SK-N-SH (cell line): ENCODE measurements around the gene KLHDC10. TPM values are rescaled to one million over a fixed set of nuclear protein-coding genes. Genes with fewer than 3 reads are reported as not detected.

Source experiments
- CTCF ChIA-PET: fragments of 300-600, 350-600 bp; formaldehyde crosslinking; extraction: SDS; loops from one replicate; lab custom pipeline; 2021; lab: Yijun Ruan, JAX
- POLR2A ChIA-PET: fragments of 350-600 bp; sonication (Branson Sonifier 250); formaldehyde crosslinking; extraction: SDS; loops from one replicate; lab custom pipeline; 2020; ENCODE audit warnings: antibody characterized with exemption, inconsistent platforms; lab: Yijun Ruan, JAX
- DNase-seq: peaks from one replicate; pipeline ENCODE4 v3.0.0; 2012
- H2AFZ ChIP-seq: fragments of 200-600 bp; sonication (generic); 2 replicates; pipeline ENCODE4 v1.8.1; 2016; ENCODE audit warnings: antibody characterized with exemption, mild to moderate bottlenecking, low read depth
- H3F3A ChIP-seq: fragments of 200-600 bp; sonication (generic); replicated peaks from 2 replicates; pipeline ENCODE3; 2016; ENCODE audit warnings: antibody characterized with exemption, mild to moderate bottlenecking; ENCODE audit not compliant: insufficient read depth
- H3K27ac ChIP-seq, 2 experiments: fragments of 200-500 bp in 1 of 2; fragments of 200-600 bp in 1 of 2; sonication (Bioruptor generic) in 1 of 2; sonication (generic), shearing (Covaris generic) in 1 of 2; 2 replicates each; pipeline versions ENCODE4 v1.5.1 to v1.6.1; 2014 to 2016; ENCODE audit warnings: low read depth in 2 of 2, inconsistent platforms in 1 of 2, low read length in 1 of 2, mild to moderate bottlenecking in 1 of 2, mixed read lengths in 1 of 2
- H3K27me3 ChIP-seq: fragments of 200-600 bp; sonication (generic), shearing (Covaris generic); 2 replicates; pipeline ENCODE4 v1.6.1; 2016; ENCODE audit warnings: mixed run types; ENCODE audit not compliant: insufficient read depth
- H3K36me3 ChIP-seq, 2 experiments: fragments of 200-500 bp in 1 of 2; fragments of 200-600 bp in 1 of 2; sonication (Bioruptor generic) in 1 of 2; sonication (generic) in 1 of 2; replicated peaks in 1 of 2; 2 replicates each; pipeline versions ENCODE3 to v1.5.1; 2014 to 2016; ENCODE audit warnings: low read length in 1 of 2, mild to moderate bottlenecking in 1 of 2; ENCODE audit not compliant: insufficient read depth in 2 of 2, control insufficient read depth in 1 of 2
- H3K4me1 ChIP-seq, 2 experiments: fragments of 200-500 bp in 1 of 2; fragments of 200-600 bp in 1 of 2; sonication (Bioruptor generic) in 1 of 2; sonication (generic), shearing (Covaris generic) in 1 of 2; 2 replicates each; pipeline versions ENCODE4 v1.5.1 to v1.6.1; 2014 to 2016; ENCODE audit warnings: low read depth in 1 of 2, low read length in 1 of 2, mixed run types in 1 of 2; ENCODE audit not compliant: insufficient read depth in 2 of 2, control insufficient read depth in 1 of 2
- H3K4me2 ChIP-seq: fragments of 200-600 bp; sonication (generic), shearing (Covaris generic); 2 replicates; pipeline ENCODE4 v1.6.1; 2017; ENCODE audit warnings: mixed run types
- H3K4me3 ChIP-seq, 2 experiments: fragments of 200-500 bp in 1 of 2; fragments of 200-600 bp in 1 of 2; sonication (Bioruptor generic) in 1 of 2; sonication (generic), shearing (Covaris generic) in 1 of 2; 2 replicates each; pipeline versions ENCODE4 v1.5.1 to v1.8.1; 2014 to 2016; ENCODE audit warnings: low read depth in 2 of 2, inconsistent platforms in 1 of 2, low read length in 1 of 2, mild to moderate bottlenecking in 1 of 2, mixed read lengths in 1 of 2, moderate library complexity in 1 of 2
- H3K79me2 ChIP-seq: fragments of 200-600 bp; sonication (generic); 2 replicates; pipeline ENCODE4 v1.8.1; 2017; ENCODE audit warnings: mild to moderate bottlenecking; ENCODE audit not compliant: insufficient read depth
- H3K9ac ChIP-seq: fragments of 200-600 bp; sonication (generic); 2 replicates; pipeline ENCODE4 v1.6.1; 2017; ENCODE audit warnings: mixed run types
- H3K9me2 ChIP-seq: fragments of 200-600 bp; sonication (generic); 2 replicates; pipeline ENCODE4 v1.6.1; 2017; ENCODE audit warnings: mixed run types
- H3K9me3 ChIP-seq: fragments of 200-600 bp; sonication (generic); 2 replicates; pipeline ENCODE4 v1.6.1; 2017; ENCODE audit warnings: mixed run types, mild to moderate bottlenecking, moderate library complexity
- H4K20me1 ChIP-seq: fragments of 200-600 bp; sonication (generic); 2 replicates; pipeline ENCODE4 v1.6.1; 2017; ENCODE audit warnings: mild to moderate bottlenecking, mixed run types; ENCODE audit not compliant: insufficient read depth
- EZH2phosphoT487 ChIP-seq: fragments of 200-600 bp; sonication (generic); IDR thresholded peaks from 2 replicates; pipeline ENCODE4 v1.6.1; 2017; ENCODE audit warnings: low read depth, mixed run types, mild to moderate bottlenecking, antibody characterized with exemption, moderate library complexity, borderline replicate concordance
- FOSL2 ChIP-seq: IDR thresholded peaks from 2 replicates; pipeline ENCODE4 v1.4.0; 2012; ENCODE audit warnings: low read depth, mild to moderate bottlenecking, moderate library complexity, borderline replicate concordance
- FOXM1 ChIP-seq: IDR thresholded peaks from 2 replicates; pipeline ENCODE4 v1.4.0; 2012; ENCODE audit warnings: low read depth, mild to moderate bottlenecking
- GABPA ChIP-seq: IDR thresholded peaks from 2 replicates; pipeline ENCODE4 v1.4.0; 2012; ENCODE audit warnings: low read depth, mild to moderate bottlenecking
- MEF2A ChIP-seq: IDR thresholded peaks from 2 replicates; pipeline ENCODE4 v1.4.0; 2012; ENCODE audit warnings: low read depth, borderline replicate concordance
- NFIC ChIP-seq: IDR thresholded peaks from 2 replicates; pipeline ENCODE4 v1.4.0; 2012; ENCODE audit warnings: borderline replicate concordance
- NRF1 ChIP-seq: IDR thresholded peaks from 2 replicates; pipeline ENCODE4 v1.6.1; 2012; ENCODE audit warnings: low read depth, mild to moderate bottlenecking, low read length
- POLR2AphosphoS5 ChIP-seq: IDR thresholded peaks from 2 replicates; pipeline ENCODE4 v1.6.1; 2012; ENCODE audit warnings: low read depth, low read length
- RAD21 ChIP-seq: IDR thresholded peaks from 2 replicates; pipeline ENCODE4 v1.6.1; 2012; ENCODE audit warnings: mild to moderate bottlenecking, low read length
- RCOR1 ChIP-seq: fragments of 150-350 bp; IDR thresholded peaks from 2 replicates; pipeline ENCODE4 v1.6.1; 2017; ENCODE audit warnings: antibody characterized with exemption, low read length
- REST ChIP-seq: IDR thresholded peaks from 2 replicates; pipeline ENCODE4 v1.6.1; 2012; ENCODE audit warnings: mild to moderate bottlenecking, low read depth, low read length, moderate library complexity
- RFX5 ChIP-seq: IDR thresholded peaks from 2 replicates; pipeline ENCODE4 v1.6.1; 2012; ENCODE audit warnings: mild to moderate bottlenecking, improper control_type of control experiment, low read length
- RXRA ChIP-seq: IDR thresholded peaks from 2 replicates; pipeline ENCODE4 v1.4.0; 2012; ENCODE audit warnings: low read depth, mild to moderate bottlenecking, borderline replicate concordance
- SMC3 ChIP-seq: IDR thresholded peaks from 2 replicates; pipeline ENCODE4 v1.6.1; 2012; ENCODE audit warnings: low read depth, low read length, improper control_type of control experiment
- TAF1 ChIP-seq: IDR thresholded peaks from 2 replicates; pipeline ENCODE4 v1.6.1; 2012; ENCODE audit warnings: low read depth, mild to moderate bottlenecking, low read length, moderate library complexity, borderline replicate concordance
- WGBS: methylation state at CpG from one replicate; pipeline ENCODE4 v1.1.6; 2017; ENCODE audit warnings: low lambda C conversion rate; 5-methylcytosine and 5-hydroxymethylcytosine counted together
- polyA plus RNA-seq, 3 experiments: library from polyadenylated mRNA; depleted of rRNA; stranded (reverse); fragments of >200 nt; gene quantifications; 2 replicates each; pipeline ENCODE4 v1.2.3, GENCODE V29; 2012
- TF ChIP-seq, protein P1 (sequence below): IDR thresholded peaks from 2 replicates; pipeline ENCODE4 v1.4.0; 2012; ENCODE audit warnings: low read depth, borderline replicate concordance
- TF ChIP-seq, protein P2 (sequence below): fragments of 150-350 bp; IDR thresholded peaks from 2 replicates; pipeline ENCODE4 v1.6.1; 2017; ENCODE audit warnings: antibody characterized with exemption, low read length, low read depth, borderline replicate concordance

KLHDC10 gene
- polyA plus RNA-seq, 1 of the 3 experiments (the other 2 are of a cell fraction) = 15.9 TPM

DNA sequence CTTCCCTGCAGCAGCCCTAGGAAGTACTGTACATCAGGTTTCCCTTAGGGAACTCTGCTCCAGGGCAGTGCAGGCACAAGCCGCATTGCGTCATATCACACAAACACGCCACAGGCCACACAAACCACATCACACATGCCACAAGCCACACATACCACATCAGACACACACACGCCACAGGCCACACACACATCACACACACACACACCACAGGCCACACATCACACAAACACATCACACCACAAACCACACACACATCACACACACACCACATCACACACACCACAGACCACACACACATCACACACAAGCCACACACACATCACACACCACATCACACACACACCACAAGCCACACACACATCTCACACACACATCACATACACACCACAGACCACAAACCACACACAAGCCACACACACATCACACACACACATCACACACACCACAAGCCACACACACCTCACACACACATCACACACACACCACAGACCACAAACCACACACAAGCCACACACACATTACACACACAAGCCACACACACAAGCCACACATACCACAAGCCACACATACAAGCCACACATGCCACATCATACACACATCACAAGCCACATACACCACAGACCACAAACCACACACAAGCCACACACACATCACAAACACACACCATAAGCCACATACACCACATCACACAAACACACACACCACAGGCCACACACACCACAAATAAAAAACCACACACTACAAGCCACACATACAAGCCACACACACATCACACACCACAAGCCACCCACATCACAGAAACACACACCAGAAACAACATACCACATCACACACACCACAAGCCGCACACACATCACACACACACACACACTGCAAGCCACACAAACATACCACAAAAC, 81.5 kb downstream of the KLHDC10 start:
- WGBS = 87% methylated on average over 5 of the region's 5 CpGs
- ChIA-PET POLR2A (no interaction called here), CTCF (no interaction called here)
- no peaks in the 10 kb centered on the region for H3K9me2 ChIP-seq
- H3K4me1 ChIP-seq = peaks cover 0 to 16% of the 10 kb centered on the region in 2 experiments; a peak in 1 of 4 replicates
- no peak overlapping the region for H3K4me2 ChIP-seq
- no peaks in the 10 kb centered on the region for H4K20me1 ChIP-seq
- no peaks in the 10 kb centered on the region for H3K9me3 ChIP-seq
- H3K9ac ChIP-seq = no peak overlapping the region
- no peak overlapping the region for H3K27ac ChIP-seq
- no peaks in the 10 kb centered on the region for H3K27me3 ChIP-seq
- no peaks in the 10 kb centered on the region for H3K36me3 ChIP-seq
- no peak overlapping the region for H3K4me3 ChIP-seq
- TF ChIP-seq EZH2phosphoT487 (no peak), MEF2A (no peak), NRF1 (no peak)
- DNase-seq = no peak
- no peaks in the 10 kb centered on the region for H3K79me2 ChIP-seq
- H3F3A ChIP-seq = peaks cover 4% of the 10 kb centered on the region
- no peak overlapping the region for H2AFZ ChIP-seq

GRCh38 chr7:130152493-130153210, 82.3 kb downstream of the KLHDC10 start:
- Histone ChIP-seq H3F3A (peaks cover 4% of the 10 kb centered on the region), H3K4me3 (no peak overlapping the region), H2AFZ (no peak overlapping the region), H3K27ac (no peak overlapping the region), H3K27me3 (no peaks in the 10 kb centered on the region), H4K20me1 (no peaks in the 10 kb centered on the region), H3K36me3 (no peaks in the 10 kb centered on the region), H3K9me3 (no peaks in the 10 kb centered on the region), H3K9ac (no peak overlapping the region), H3K79me2 (no peaks in the 10 kb centered on the region), H3K9me2 (no peaks in the 10 kb centered on the region), H3K4me1 (peaks cover 0 to 16% of the 10 kb centered on the region in 2 experiments; a peak in 1 of 4 replicates), H3K4me2 (no peak overlapping the region)
- WGBS = 95% methylated on average over 14 of the region's 17 CpGs
- POLR2A ChIA-PET = interaction anchor here (2.8 kb wide), 1 partner anchor 11 kb away, joined by 19 read pairs; no protein-coding TSS in a partner anchor
- CTCF ChIA-PET = interaction anchor here (1.2 to 3.0 kb wide), 2 partner anchors 11 to 81 kb away, joined by 4 to 20 read pairs; no protein-coding TSS in a partner anchor
- DNase-seq = no peak
- no peak for TF ChIP-seq FOSL2
- no peak for TF ChIP-seq RCOR1
- TF ChIP-seq, protein P1, sequence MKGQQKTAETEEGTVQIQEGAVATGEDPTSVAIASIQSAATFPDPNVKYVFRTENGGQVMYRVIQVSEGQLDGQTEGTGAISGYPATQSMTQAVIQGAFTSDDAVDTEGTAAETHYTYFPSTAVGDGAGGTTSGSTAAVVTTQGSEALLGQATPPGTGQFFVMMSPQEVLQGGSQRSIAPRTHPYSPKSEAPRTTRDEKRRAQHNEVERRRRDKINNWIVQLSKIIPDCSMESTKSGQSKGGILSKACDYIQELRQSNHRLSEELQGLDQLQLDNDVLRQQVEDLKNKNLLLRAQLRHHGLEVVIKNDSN = no peak
- no peak for TF ChIP-seq EZH2phosphoT487
- no peak for TF ChIP-seq POLR2AphosphoS5
- no peak for TF ChIP-seq GABPA
- TF ChIP-seq REST = no peak
- no peak for TF ChIP-seq RAD21
- TF ChIP-seq FOXM1 = no peak
- no peak for TF ChIP-seq SMC3
- TF ChIP-seq TAF1 = no peak
- TF ChIP-seq NFIC = no peak
- no peak for TF ChIP-seq NRF1
- TF ChIP-seq RXRA = no peak
- no peak for TF ChIP-seq RFX5
- TF ChIP-seq, protein P2, sequence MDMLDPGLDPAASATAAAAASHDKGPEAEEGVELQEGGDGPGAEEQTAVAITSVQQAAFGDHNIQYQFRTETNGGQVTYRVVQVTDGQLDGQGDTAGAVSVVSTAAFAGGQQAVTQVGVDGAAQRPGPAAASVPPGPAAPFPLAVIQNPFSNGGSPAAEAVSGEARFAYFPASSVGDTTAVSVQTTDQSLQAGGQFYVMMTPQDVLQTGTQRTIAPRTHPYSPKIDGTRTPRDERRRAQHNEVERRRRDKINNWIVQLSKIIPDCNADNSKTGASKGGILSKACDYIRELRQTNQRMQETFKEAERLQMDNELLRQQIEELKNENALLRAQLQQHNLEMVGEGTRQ = no peak
